Pancreas (tissue), 10 donors: ENCODE results near the gene FAAP100. TPM values are rescaled to one million over a fixed set of nuclear protein-coding genes. Genes with fewer than 3 reads are reported as not detected.

Source experiments
- ATAC-seq, 4 donors: fragments of 200-7000 bp; cut with Tn5 transposase; one replicate each; pipeline versions ENCODE4 v1.8.0 to v1.9.1; 2020; ENCODE audit warnings: mild to moderate bottlenecking in 4 of 4, moderate library complexity in 4 of 4
- DNase-seq, 6 donors: peaks; one replicate each; pipeline ENCODE4 v3.0.0-alpha.2; 2020
- FAIRE-seq: peaks from 2 replicates; lab custom pipeline; 2012; peaks lifted over from hg19 to GRCh38; lab: Jason Lieb, UNC
- H3K27ac ChIP-seq, 4 donors: fragments of 200-600 bp; sonication (generic); 1 replicate in 3 of 4; 2 replicates in 1 of 4; pipeline versions ENCODE4 v1.5.0 to v1.8.0; 2020
- H3K27me3 ChIP-seq, 4 donors: fragments of 200-600 bp; one replicate each; pipeline ENCODE4 v1.8.0; 2021
- H3K36me3 ChIP-seq, 3 donors: fragments of 200-600 bp; sonication (generic) in 1 of 3; one replicate each; pipeline versions ENCODE4 v1.5.0 to v1.8.0; 2020 to 2021
- H3K4me1 ChIP-seq, 3 donors: fragments of 200-600 bp; one replicate each; pipeline ENCODE4 v1.8.0; 2021
- H3K4me3 ChIP-seq, 4 donors: fragments of 200-600 bp; sonication (generic) in 2 of 4; one replicate each; pipeline versions ENCODE4 v1.5.0 to v1.8.0; 2020 to 2021
- H3K9me3 ChIP-seq, 4 donors: fragments of 200-600 bp; one replicate each; pipeline ENCODE4 v1.8.0; 2021
- CTCF ChIP-seq, 4 donors: fragments of 200-600 bp; sonication (generic) in 3 of 4; IDR thresholded peaks; one replicate each; pipeline versions ENCODE4 v1.5.0 to v1.8.0; 2021; ENCODE audit warnings: antibody characterized with exemption in 4 of 4
- WGBS, 2 donors: extraction: QIAGEN DNeasy Blood & Tissue Kit; methylation state at CpG; one replicate each; pipeline ENCODE4 v1.1.7; 2013; 5-methylcytosine and 5-hydroxymethylcytosine counted together
- intact Hi-C, 3 donors: fragments of 100-400 bp; cut with DNase I; formaldehyde crosslinking; loops; one replicate each; pipeline versions ENCODE4 v1.11.1 to v1.14.2; 2022
- polyA plus RNA-seq, 2 donors: library from polyadenylated mRNA; stranded (reverse); fragments of 200-250 nt; gene quantifications; one replicate each; pipeline ENCODE4 v1.2.3, GENCODE V29; 2013
- total RNA-seq, 6 donors: library from RNA; stranded (reverse); fragmentation: NEBNext Ultra II Directional in 4 of 6; extraction: Animal tissue kit (Norgen Biotek cat#: 25700) in 4 of 6; gene quantifications; one replicate each; pipeline versions ENCODE4 v1.2.1 to v1.2.4, GENCODE V29; 2021 to 2023
- donor health status: healthy with polysubstance abuse.
- donor health status: DM: no; HTN: no; CAD: no; lungs with moderate emphysema.
- donor health status: DM: no; HTN: no; CAD: no.
- donor health status: control.
- donor health status: control.
- donor health status: Bipolar disorder and iron deficiency.
- donor health status: DM: yes; HTN: yes; CAD: no.
- donor health status: DM: no; HTN: no; CAD: no.
- donor health status: DM: no; HTN: no; CAD: no.
- donor health status: DM: yes; HTN: yes; CAD: no.

FAAP100 gene
- total and polyA plus RNA-seq, 8 donors: 9.4 to 66.0 (median 14.8) TPM

DNA sequence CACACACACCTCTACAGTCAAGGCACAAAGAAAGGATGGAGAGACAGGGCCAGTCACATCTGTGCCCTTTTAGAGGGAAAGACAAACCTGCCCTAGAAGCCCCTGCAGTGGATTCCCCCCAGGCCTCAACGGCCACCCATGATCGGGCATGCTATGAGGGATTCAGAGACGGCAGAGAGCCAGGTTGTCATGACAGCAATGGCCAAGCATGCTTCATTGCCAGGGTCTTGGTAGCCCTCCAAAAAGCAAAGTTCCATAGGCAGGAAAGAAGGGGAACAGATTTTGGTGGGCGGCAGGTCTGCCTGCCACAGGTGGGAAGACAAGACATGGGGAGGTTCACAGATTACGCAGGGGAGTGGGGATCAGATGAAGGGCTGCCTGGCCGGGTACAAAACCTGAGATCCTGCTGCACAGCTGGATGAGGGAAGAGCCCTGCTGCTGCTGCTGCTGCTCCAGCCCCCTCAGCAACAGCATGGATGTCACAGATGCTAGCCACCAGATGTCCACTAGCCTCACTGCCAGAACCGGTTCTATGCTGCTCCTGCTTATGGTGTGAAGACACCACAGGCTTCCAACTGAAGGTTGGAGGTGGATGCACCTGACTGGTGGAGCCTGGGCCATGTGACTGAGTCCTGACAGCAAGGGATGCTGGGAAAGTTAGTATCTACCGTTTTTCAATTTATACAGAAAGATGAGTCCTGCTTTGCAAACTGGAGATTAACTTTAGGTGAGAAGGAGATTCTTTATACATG lies 57.4 kb downstream of the FAAP100 start:
- no peak for FAIRE-seq
- H3K27me3 ChIP-seq: no peaks in the 10 kb centered on the region

GRCh38 chr17:81493198-81494038 lies 58.7 kb downstream of the FAAP100 start:
- H3K4me1 ChIP-seq: peaks cover 0 to 4% (median 3%) of the 10 kb centered on the region in 3 donors
- H3K27ac ChIP-seq: no peak overlapping the region
- intact Hi-C loops: no loop called here
- 85 to 87% methylated on average over 16 of the region's 16 CpGs for WGBS, 2 donors
- ATAC-seq (no peak), FAIRE-seq (no peak), DNase-seq (no peak)
- H3K4me3 ChIP-seq: no peak overlapping the region
- H3K9me3 ChIP-seq: no peaks in the 10 kb centered on the region
- no peak for TF ChIP-seq CTCF (IDR thresholded peaks at IDR 0.05)
- H3K36me3 ChIP-seq: no peaks in the 10 kb centered on the region
- no peaks in the 10 kb centered on the region for H3K27me3 ChIP-seq

More for the DNA sequence above, 57.4 kb downstream of the FAAP100 start:
- Histone ChIP-seq H3K36me3 (no peaks in the 10 kb centered on the region), H3K27ac (no peak overlapping the region), H3K4me3 (no peak overlapping the region), H3K4me1 (no peaks in the 10 kb centered on the region), H3K9me3 (no peaks in the 10 kb centered on the region)
- WGBS, 2 donors: 40 to 56% methylated on average over 8 of the region's 8 CpGs
- intact Hi-C loops: no loop called here
- ATAC-seq (peak in 3 of 4 donors; percentile 17 to 79 (median 77)), DNase-seq (peak in 1 of 6 donors; percentile 37)
- TF ChIP-seq CTCF (IDR thresholded peaks at IDR 0.05): no peak

DNA sequence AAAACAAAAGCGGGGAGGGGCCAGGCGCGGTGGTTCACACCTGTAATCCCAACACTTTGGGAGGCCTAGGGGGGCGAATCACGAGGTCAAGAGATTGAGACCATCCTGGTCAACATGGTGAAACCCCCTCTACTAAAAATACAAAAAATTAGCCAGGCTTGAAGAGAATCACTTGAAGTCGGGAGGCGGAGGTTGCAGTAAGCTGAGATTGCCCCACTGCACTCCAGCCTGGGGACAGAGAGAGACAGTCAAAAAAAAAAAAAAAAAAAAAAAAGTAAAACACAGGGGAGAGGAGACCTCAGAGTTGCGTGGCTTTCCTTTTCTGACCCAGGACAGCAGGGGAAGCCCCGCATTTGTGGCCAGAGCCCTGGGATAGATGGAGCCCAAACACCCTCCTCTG lies 59.4 kb downstream of the FAAP100 start:
- WGBS, 2 donors: 87 to 91% methylated on average over 9 of the region's 9 CpGs
- ATAC-seq (no peak), DNase-seq (no peak), FAIRE-seq (no peak)
- H3K4me3 ChIP-seq: no peak overlapping the region
- H3K4me1 ChIP-seq: peaks cover 0 to 5% (median 4%) of the 10 kb centered on the region in 3 donors
- no peaks in the 10 kb centered on the region for H3K9me3 ChIP-seq
- no peak for TF ChIP-seq CTCF (IDR thresholded peaks at IDR 0.05)
- H3K36me3 ChIP-seq: no peaks in the 10 kb centered on the region
- intact Hi-C loops: no loop called here
- no peak overlapping the region for H3K27ac ChIP-seq
- H3K27me3 ChIP-seq: no peaks in the 10 kb centered on the region

- WGBS, 2 donors: 69 to 72% methylated on average over 18 of the region's 18 CpGs
- intact Hi-C loops: no loop called here
- Histone ChIP-seq H3K27ac (no peak overlapping the region), H3K9me3 (no peaks in the 10 kb centered on the region), H3K4me1 (peaks cover 0 to 6% (median 5%) of the 10 kb centered on the region in 3 donors), H3K27me3 (no peaks in the 10 kb centered on the region), H3K36me3 (no peaks in the 10 kb centered on the region), H3K4me3 (no peak overlapping the region)
- FAIRE-seq (no peak), ATAC-seq (no peak), DNase-seq (no peak)
- no peak for TF ChIP-seq CTCF (IDR thresholded peaks at IDR 0.05)
Measured at GRCh38 chr17:81492202-81492601, 60.0 kb downstream of the FAAP100 start.
